SU-DHL-6 (cell line): ENCODE measurements around the gene STARD9.

ENCODE experiments used
- H2AFZ ChIP-seq: fragments of 200-600 bp; sonication (generic); 2 replicates; pipeline ENCODE4 v1.6.1; 2014; ENCODE audit warnings: low read depth, mild to moderate bottlenecking, moderate library complexity, mixed read lengths, antibody characterized with exemption, low read length; ENCODE audit not compliant: severe bottlenecking
- H3F3A ChIP-seq: fragments of 200-600 bp; shearing (Covaris generic); 2 replicates; pipeline ENCODE4 v1.6.0; 2016; ENCODE audit warnings: antibody characterized with exemption, mild to moderate bottlenecking; ENCODE audit not compliant: insufficient read depth
- H3K27ac ChIP-seq: fragments of 200-600 bp; sonication (generic); 2 replicates; pipeline ENCODE4 v1.5.1; 2016; ENCODE audit warnings: low read depth, mild to moderate bottlenecking, low read length, moderate library complexity, mixed read lengths
- H3K27me3 ChIP-seq: fragments of 200-600 bp; sonication (generic), shearing (Covaris generic); 2 replicates; pipeline ENCODE4 v1.6.0; 2014; ENCODE audit warnings: mild to moderate bottlenecking, low read length
- H3K36me3 ChIP-seq: fragments of 200-600 bp; sonication (generic); 2 replicates; pipeline ENCODE4 v1.6.1; 2014; ENCODE audit warnings: mild to moderate bottlenecking, low read length, mixed read lengths
- H3K4me2 ChIP-seq: fragments of 300-600, 200-600 bp; shearing (Covaris generic), sonication (generic); 2 replicates; pipeline ENCODE4 v1.6.0; 2014; ENCODE audit warnings: low read length, low read depth, mild to moderate bottlenecking; ENCODE audit not compliant: poor library complexity, severe bottlenecking
- H3K4me3 ChIP-seq: fragments of 200-600 bp; sonication (generic); 2 replicates; pipeline ENCODE4 v1.5.1; 2014; ENCODE audit warnings: antibody characterized with exemption, low read length, mild to moderate bottlenecking, mixed read lengths; ENCODE audit not compliant: insufficient read depth, poor library complexity, severe bottlenecking
- H3K79me2 ChIP-seq: fragments of 200-600 bp; sonication (generic); 2 replicates; pipeline ENCODE4 v1.6.1; 2014; ENCODE audit warnings: mild to moderate bottlenecking, low read length, moderate library complexity; ENCODE audit not compliant: insufficient read depth
- H3K9ac ChIP-seq: fragments of 200-600 bp; sonication (generic); 2 replicates; pipeline ENCODE4 v1.7.0; 2014; ENCODE audit warnings: mild to moderate bottlenecking, low read length
- H3K9me2 ChIP-seq: fragments of 200-600 bp; sonication (generic); replicated peaks from 2 replicates; pipeline ENCODE4 v1.6.1; 2014; ENCODE audit warnings: low read length; ENCODE audit not compliant: insufficient read depth
- H3K9me3 ChIP-seq: fragments of 200-600 bp; sonication (generic); 2 replicates; pipeline ENCODE4 v1.6.1; 2014; ENCODE audit warnings: low read length, mixed read lengths; ENCODE audit not compliant: insufficient read depth
- H4K20me1 ChIP-seq: fragments of 200-600 bp; sonication (generic); 2 replicates; pipeline ENCODE4 v1.6.1; 2014; ENCODE audit warnings: low read depth, mild to moderate bottlenecking, antibody characterized with exemption, low read length, moderate library complexity, mixed read lengths
- CTCF ChIP-seq: fragments of 200-600 bp; sonication (generic); IDR thresholded peaks from one replicate; pipeline ENCODE4 v1.5.1; 2017; ENCODE audit warnings: antibody characterized with exemption, mild to moderate bottlenecking, low read length, moderate library complexity; ENCODE audit not compliant: insufficient read depth, poor library complexity, severe bottlenecking
- EZH2phosphoT487 ChIP-seq: fragments of 200-600 bp; sonication (generic), shearing (Covaris generic); conservative IDR thresholded peaks from 2 replicates; pipeline ENCODE4 v1.6.1; 2018; ENCODE audit warnings: mild to moderate bottlenecking, antibody characterized with exemption, low read length, moderate library complexity, mixed read lengths

Gene STARD9

GRCh38 chr15:42612367-42612912 is 37.0 kb downstream of the STARD9 start:
- Histone ChIP-seq H2AFZ (no peak overlapping the region), H4K20me1 (no peaks in the 10 kb centered on the region), H3K4me3 (no peak overlapping the region), H3K36me3 (no peaks in the 10 kb centered on the region), H3K4me2 (no peak overlapping the region), H3K27me3 (no peaks in the 10 kb centered on the region), H3K27ac (no peak overlapping the region), H3K79me2 (no peaks in the 10 kb centered on the region), H3K9me2 (no peaks in the 10 kb centered on the region), H3F3A (0 out of 2 replicates have a peak, but pooled peaks cover 6% of the 10 kb centered on the region), H3K9ac (no peak overlapping the region), H3K9me3 (no peaks in the 10 kb centered on the region)
- no peak for TF ChIP-seq EZH2phosphoT487

- no peaks in the 10 kb centered on the region for H3K9me3 ChIP-seq
- no peaks in the 10 kb centered on the region for H3K79me2 ChIP-seq
- H3K27me3 ChIP-seq: no peaks in the 10 kb centered on the region
- no peak overlapping the region for H3K9ac ChIP-seq
- no peaks in the 10 kb centered on the region for H3K9me2 ChIP-seq
- H3K4me3 ChIP-seq: no peak overlapping the region
- no peak overlapping the region for H2AFZ ChIP-seq
- H3F3A ChIP-seq: no peaks in the 10 kb centered on the region
- no peak overlapping the region for H3K4me2 ChIP-seq
- TF ChIP-seq EZH2phosphoT487: no peak
- no peaks in the 10 kb centered on the region for H4K20me1 ChIP-seq
- no peaks in the 10 kb centered on the region for H3K36me3 ChIP-seq
- no peak overlapping the region for H3K27ac ChIP-seq
Observed at GRCh38 chr15:42616107-42616506, 40.7 kb downstream of the STARD9 start.

- Histone ChIP-seq H3K27ac (no peak overlapping the region), H3K4me2 (no peak overlapping the region)
Observed at GRCh38 chr15:42619656-42620371, 44.4 kb downstream of the STARD9 start.

GRCh38 chr15:42621386-42621785 is 46.0 kb downstream of the STARD9 start:
- H3K9ac ChIP-seq: no peak overlapping the region
- no peaks in the 10 kb centered on the region for H4K20me1 ChIP-seq
- no peak overlapping the region for H3K27ac ChIP-seq
- H3K79me2 ChIP-seq: no peaks in the 10 kb centered on the region
- no peaks in the 10 kb centered on the region for H3K36me3 ChIP-seq
- TF ChIP-seq EZH2phosphoT487 (no peak), CTCF (no peak)
- H3K4me2 ChIP-seq: no peak overlapping the region
- H3K9me3 ChIP-seq: no peaks in the 10 kb centered on the region
- no peaks in the 10 kb centered on the region for H3F3A ChIP-seq
- no peak overlapping the region for H3K4me3 ChIP-seq
- H2AFZ ChIP-seq: no peak overlapping the region
- no peaks in the 10 kb centered on the region for H3K9me2 ChIP-seq
- no peaks in the 10 kb centered on the region for H3K27me3 ChIP-seq

More at GRCh38 chr15:42619656-42620371, 44.4 kb downstream of the STARD9 start:
- no peaks in the 10 kb centered on the region for H3K9me2 ChIP-seq
- TF ChIP-seq CTCF (no peak), EZH2phosphoT487 (no peak)
- H2AFZ ChIP-seq: no peak overlapping the region
- H3K9ac ChIP-seq: no peak overlapping the region
- H3K9me3 ChIP-seq: no peaks in the 10 kb centered on the region
- H3K79me2 ChIP-seq: no peaks in the 10 kb centered on the region
- H3F3A ChIP-seq: no peaks in the 10 kb centered on the region
- H3K4me3 ChIP-seq: no peak overlapping the region
- no peaks in the 10 kb centered on the region for H3K36me3 ChIP-seq
- H3K27me3 ChIP-seq: no peaks in the 10 kb centered on the region
- H4K20me1 ChIP-seq: no peaks in the 10 kb centered on the region
